H1 (cell line): ENCODE results near the gene UBQLN4. TPM values are rescaled to one million over a fixed set of nuclear protein-coding genes. Genes with fewer than 3 reads are reported as not detected.

ENCODE experiments used
- CTCF ChIA-PET: fragments of 300-600 bp; sonication (Branson Sonifier 250); formaldehyde crosslinking; loops from one replicate; lab custom pipeline; 2021; ENCODE audit not compliant: partially characterized antibody; lab: Charles Lee
- POLR2A ChIA-PET: fragments of 300-600 bp; sonication (Branson Sonifier 250); formaldehyde crosslinking; loops from one replicate; lab custom pipeline; 2021; ENCODE audit warnings: inconsistent platforms; ENCODE audit not compliant: partially characterized antibody; lab: Charles Lee
- DNase-seq, 2 experiments: peaks; one replicate each; pipeline versions ENCODE4 v3.0.0 to v3.0.0-alpha.2; 2010 to 2022; ENCODE audit warnings: low spot score in 2 of 2, low read depth in 1 of 2, mixed read lengths in 1 of 2
- FAIRE-seq: peaks from 2 replicates; lab custom pipeline; 2011; peaks lifted over from hg19 to GRCh38; lab: Jason Lieb, UNC
- H2AFZ ChIP-seq: 2 replicates; pipeline ENCODE4 v1.8.1; 2012; ENCODE audit warnings: low read length, inconsistent platforms
- H2AK5ac ChIP-seq: 2 replicates; pipeline ENCODE4 v1.6.1; 2013; ENCODE audit warnings: low read depth, low read length
- H2BK120ac ChIP-seq: replicated peaks from 2 replicates; pipeline ENCODE3; 2013; ENCODE audit warnings: low read depth, low read length, inconsistent platforms
- H2BK12ac ChIP-seq: 2 replicates; pipeline ENCODE4 v1.6.1; 2013; ENCODE audit warnings: low read depth, low read length
- H2BK15ac ChIP-seq: 2 replicates; pipeline ENCODE4 v1.6.1; 2013; ENCODE audit warnings: low read length
- H2BK20ac ChIP-seq: 2 replicates; pipeline ENCODE4 v1.6.1; 2013; ENCODE audit warnings: low read length
- H2BK5ac ChIP-seq: 2 replicates; pipeline ENCODE4 v1.6.1; 2013; ENCODE audit warnings: low read depth, low read length
- H3K14ac ChIP-seq: 2 replicates; pipeline ENCODE4 v1.6.1; 2013; ENCODE audit warnings: inconsistent platforms; ENCODE audit not compliant: insufficient read length
- H3K18ac ChIP-seq: 2 replicates; pipeline ENCODE4 v1.6.1; 2013; ENCODE audit warnings: low read length; ENCODE audit errors: extremely low read depth
- H3K23ac ChIP-seq: 2 replicates; pipeline ENCODE4 v1.6.1; 2013; ENCODE audit warnings: inconsistent platforms; ENCODE audit not compliant: insufficient read length
- H3K23me2 ChIP-seq: 2 replicates; pipeline ENCODE4 v1.6.1; 2013; ENCODE audit warnings: low read depth, low read length
- H3K27ac ChIP-seq: 2 replicates; pipeline ENCODE4 v1.6.1; 2011; ENCODE audit warnings: low read depth, low read length, inconsistent platforms
- H3K27me3 ChIP-seq, 4 experiments: replicated peaks in 1 of 4; 1 replicate in 1 of 4; 2 replicates in 3 of 4; pipeline versions ENCODE4 v1.6.1 to v1.8.1; 2011 to 2013; ENCODE audit warnings: low read length in 3 of 4, mild to moderate bottlenecking in 3 of 4, inconsistent platforms in 2 of 4, mixed read lengths in 2 of 4, moderate library complexity in 1 of 4; ENCODE audit not compliant: control insufficient read depth in 3 of 4, insufficient read depth in 3 of 4; ENCODE audit errors: extremely low read depth in 1 of 4
- H3K36me3 ChIP-seq, 4 experiments: 2 replicates each; pipeline versions ENCODE4 v1.6.1 to v1.8.1; 2011 to 2013; ENCODE audit warnings: mild to moderate bottlenecking in 4 of 4, low read length in 3 of 4, moderate library complexity in 2 of 4, control low read depth in 1 of 4, inconsistent platforms in 1 of 4; ENCODE audit not compliant: insufficient read depth in 4 of 4, control insufficient read depth in 2 of 4
- H3K4ac ChIP-seq: replicated peaks from 2 replicates; pipeline ENCODE3; 2013; ENCODE audit warnings: low read length, low read depth, mixed read lengths, inconsistent platforms; ENCODE audit not compliant: insufficient read length
- H3K4me1 ChIP-seq, 4 experiments: replicated peaks in 1 of 4; 1 replicate in 1 of 4; 2 replicates in 3 of 4; pipeline versions ENCODE4 v1.6.1 to v1.8.1; 2011 to 2013; ENCODE audit warnings: low read length in 3 of 4, inconsistent platforms in 2 of 4, mixed read lengths in 1 of 4; ENCODE audit not compliant: insufficient read depth in 4 of 4, control insufficient read depth in 3 of 4
- H3K4me2 ChIP-seq, 2 experiments: 2 replicates each; pipeline versions ENCODE4 v1.6.1 to v1.8.1; 2011 to 2013; ENCODE audit warnings: low read depth in 2 of 2, low read length in 2 of 2, control low read depth in 1 of 2, inconsistent platforms in 1 of 2, mild to moderate bottlenecking in 1 of 2; ENCODE audit not compliant: insufficient read depth in 1 of 2
- H3K4me3 ChIP-seq, 4 experiments: fragments of 200-600, 300-600 bp in 1 of 4; sonication (generic), shearing (Covaris generic), sonication (Bioruptor Twin) in 1 of 4; 2 replicates each; pipeline versions ENCODE4 v1.5.1 to v1.8.1; 2011 to 2016; ENCODE audit warnings: low read length in 4 of 4, low read depth in 3 of 4, control low read depth in 2 of 4, inconsistent platforms in 2 of 4, mild to moderate bottlenecking in 2 of 4, mixed read lengths in 1 of 4, moderate library complexity in 1 of 4; ENCODE audit not compliant: insufficient read depth in 2 of 4; ENCODE audit errors: extremely low read depth in 1 of 4
- H3K56ac ChIP-seq: replicated peaks from 2 replicates; pipeline ENCODE3; 2013; ENCODE audit warnings: low read depth, mild to moderate bottlenecking, mixed read lengths, low read length, inconsistent platforms; ENCODE audit not compliant: insufficient read length
- H3K79me1 ChIP-seq: 2 replicates; pipeline ENCODE4 v1.6.1; 2013; ENCODE audit warnings: low read depth, low read length, control low read depth
- H3K79me2 ChIP-seq, 2 experiments: 2 replicates each; pipeline versions ENCODE4 v1.6.1 to v1.8.1; 2012 to 2013; ENCODE audit warnings: low read length in 2 of 2, mild to moderate bottlenecking in 2 of 2, inconsistent platforms in 1 of 2; ENCODE audit not compliant: insufficient read depth in 2 of 2, control insufficient read depth in 1 of 2
- H3K9ac ChIP-seq, 4 experiments: replicated peaks in 1 of 4; 1 replicate in 1 of 4; 2 replicates in 3 of 4; pipeline versions ENCODE4 v1.6.1 to v1.8.1; 2011 to 2013; ENCODE audit warnings: low read depth in 3 of 4, low read length in 3 of 4, control low read depth in 2 of 4, mild to moderate bottlenecking in 2 of 4, moderate library complexity in 2 of 4, inconsistent platforms in 1 of 4; ENCODE audit errors: extremely low read depth in 1 of 4
- H3K9me3 ChIP-seq, 2 experiments: 2 replicates each; pipeline versions ENCODE4 v1.6.1 to v1.8.1; 2012 to 2013; ENCODE audit warnings: mild to moderate bottlenecking in 2 of 2, moderate library complexity in 2 of 2, control low read depth in 1 of 2, inconsistent platforms in 1 of 2, low read depth in 1 of 2, low read length in 1 of 2, mixed read lengths in 1 of 2; ENCODE audit not compliant: insufficient read depth in 2 of 2
- H4K20me1 ChIP-seq, 2 experiments: replicated peaks in 1 of 2; 2 replicates each; pipeline versions ENCODE3 to v1.8.1; 2011 to 2013; ENCODE audit warnings: inconsistent platforms in 2 of 2, low read length in 2 of 2, mild to moderate bottlenecking in 1 of 2; ENCODE audit not compliant: insufficient read depth in 2 of 2, control insufficient read depth in 1 of 2
- H4K5ac ChIP-seq: 2 replicates; pipeline ENCODE4 v1.6.1; 2013; ENCODE audit warnings: low read length, low read depth, mixed read lengths, inconsistent platforms; ENCODE audit not compliant: insufficient read length
- H4K8ac ChIP-seq: 2 replicates; pipeline ENCODE4 v1.8.0; 2013; ENCODE audit warnings: mild to moderate bottlenecking, moderate library complexity, low read length, inconsistent platforms; ENCODE audit not compliant: insufficient read depth; ENCODE audit errors: extremely low read depth
- H4K91ac ChIP-seq: replicated peaks from 2 replicates; pipeline ENCODE3; 2013; ENCODE audit warnings: low read length, mixed read lengths, inconsistent platforms; ENCODE audit not compliant: insufficient read length
- ATF2 ChIP-seq: IDR thresholded peaks from 2 replicates; pipeline ENCODE4 v1.6.1; 2012; ENCODE audit warnings: low read length, inconsistent platforms
- CBX8 ChIP-seq: fragments of 300-800, 300-1000 bp; sonication (generic); IDR thresholded peaks from 2 replicates; pipeline ENCODE4 v1.7.1; 2016; ENCODE audit warnings: low read depth, low read length, borderline replicate concordance
- FOSL1 ChIP-seq: IDR thresholded peaks from 2 replicates; pipeline ENCODE4 v1.6.1; 2011; ENCODE audit warnings: mild to moderate bottlenecking, low read depth, low read length, moderate library complexity; ENCODE audit not compliant: insufficient read depth
- KDM1A ChIP-seq: fragments of 200-600, 300-600 bp; sonication (generic); IDR thresholded peaks from 2 replicates; pipeline ENCODE4 v1.7.1; 2016; ENCODE audit warnings: mild to moderate bottlenecking, low read length, borderline replicate concordance
- PHF8 ChIP-seq: fragments of 200-600 bp; sonication (generic); conservative IDR thresholded peaks from 2 replicates; pipeline ENCODE4 v1.7.1; 2012; ENCODE audit warnings: low read depth, mild to moderate bottlenecking, inconsistent platforms, low read length, moderate library complexity
- RXRA ChIP-seq: IDR thresholded peaks from 2 replicates; pipeline ENCODE4 v1.6.1; 2011; ENCODE audit warnings: low read depth, mild to moderate bottlenecking, low read length, moderate library complexity; ENCODE audit not compliant: insufficient read depth
- TAF7 ChIP-seq: optimal IDR thresholded peaks from 2 replicates; pipeline ENCODE3; 2011; ENCODE audit warnings: low read depth, mild to moderate bottlenecking, inconsistent platforms, low read length, moderate library complexity, borderline replicate concordance
- TBP ChIP-seq: IDR thresholded peaks from 2 replicates; pipeline ENCODE4 v1.6.1; 2011; ENCODE audit warnings: low read depth, low read length, improper control_type of control experiment
- USF2 ChIP-seq: IDR thresholded peaks from 2 replicates; pipeline ENCODE4 v1.6.1; 2011; ENCODE audit warnings: low read length, improper control_type of control experiment
- WGBS, 2 experiments: shearing (Covaris generic) in 1 of 2; methylation state at CpG; one replicate each; pipeline versions ENCODE4 v1.1.6 to v1.1.7; 2013 to 2015; ENCODE audit warnings: low lambda C conversion rate in 2 of 2, mixed read lengths in 2 of 2, inconsistent platforms in 1 of 2, low coverage in 1 of 2, missing lambda C conversion rate in 1 of 2; ENCODE audit not compliant: insufficient replicate concordance in 2 of 2, insufficient coverage in 1 of 2, insufficient read length in 1 of 2; ENCODE audit errors: extremely low coverage in 1 of 2, missing lambda C conversion rate in 1 of 2; 5-methylcytosine and 5-hydroxymethylcytosine counted together
- polyA plus RNA-seq, 7 experiments: library from polyadenylated mRNA; depleted of rRNA in 3 of 7; stranded (reverse) in 5 of 7; unstranded in 2 of 7; fragments of >200 nt in 5 of 7; fragments of 200-250 nt in 2 of 7; gene quantifications; 1 replicate in 5 of 7; 2 replicates in 1 of 7; 4 replicates in 1 of 7; pipeline versions ENCODE4 v1.2.1 to v1.2.3, GENCODE V29; 2011 to 2013; ENCODE audit warnings: missing spikeins in 2 of 7, mixed read lengths in 2 of 7
- total RNA-seq: library from RNA; stranded (reverse); fragmentation: NEBNext Ultra II Directional; extraction: Animal tissue kit (Norgen Biotek cat#: 25700); gene quantifications from 2 replicates; pipeline ENCODE4 v1.2.1, GENCODE V29; 2021

The UBQLN4 gene
- total and polyA plus RNA-seq, 2 of the 8 experiments (the other 6 are each of a cell fraction or from before 2014, with no cell fraction given) = 37.7 to 52.0 TPM

- no peak for FAIRE-seq
- POLR2A ChIA-PET = interaction anchor here (0.8 to 29.6 kb wide), 6 partner anchors 8 to 33 kb away, joined by 3 to 763 read pairs (median 3); partner anchors contain the start of gene LMNA
- TF ChIP-seq ATF2 = no peak
- no peak for TF ChIP-seq RXRA
- TF ChIP-seq TAF7 = no peak
- TF ChIP-seq KDM1A = no peak
- TF ChIP-seq PHF8 = no peak
- TF ChIP-seq TBP = no peak
- TF ChIP-seq USF2 = no peak
- no peak for TF ChIP-seq CBX8
- no peak for TF ChIP-seq FOSL1
These were observed 38.0 kb upstream of the UBQLN4 start for GRCh38 chr1:156091610-156092009.

More at GRCh38 chr1:156091610-156092009, 38.0 kb upstream of the UBQLN4 start:
- Histone ChIP-seq H3K4me2 (no peak overlapping the region), H3K4me1 (peaks cover 2 to 8% (median 3%) of the 10 kb centered on the region in 4 experiments; a peak in 6 of 7 replicates), H2BK15ac (no peak overlapping the region), H4K20me1 (peaks cover 6 to 12% of the 10 kb centered on the region in 2 experiments), H2BK12ac (no peak overlapping the region), H2BK120ac (no peak overlapping the region), H2BK20ac (no peak overlapping the region), H4K8ac (no peak overlapping the region), H3K79me2 (peaks cover 0 to 5% of the 10 kb centered on the region in 2 experiments; a peak in 1 of 4 replicates), H3K79me1 (peaks cover 2% of the 10 kb centered on the region; the same call in 1 of the 2 replicates), H4K91ac (no peak overlapping the region), H2AFZ (no peak overlapping the region), H3K36me3 (peaks cover 0 to 4% (median under 1%) of the 10 kb centered on the region in 4 experiments; a peak in 2 of 8 replicates), H2BK5ac (no peak overlapping the region), H3K18ac (no peak overlapping the region), H3K27ac (no peak overlapping the region), H3K14ac (no peak overlapping the region), H3K9ac (no peak overlapping the region), H3K4me3 (no peak overlapping the region), H3K9me3 (no peaks in the 10 kb centered on the region), H2AK5ac (no peak overlapping the region), H4K5ac (no peak overlapping the region), H3K23ac (no peak overlapping the region), H3K23me2 (no peaks in the 10 kb centered on the region), H3K27me3 (no peaks in the 10 kb centered on the region), H3K56ac (no peak overlapping the region), H3K4ac (no peak overlapping the region)
- CTCF ChIA-PET = interaction anchor here (0.7 to 29.5 kb wide), 16 partner anchors 9 to 337 kb away, joined by 3 to 1994 read pairs (median 4); partner anchors contain the start of genes LMNA, MEX3A, RAB25 and SSR2
- DNase-seq = no peak
- WGBS, 2 experiments = 88% methylated on average over 2 of the region's 2 CpGs; no CpG with 5 or more reads in 1 of the 2 experiments
